Measurements from ENCODE around the gene RPS6KL1. TPM values are rescaled to one million over a fixed set of nuclear protein-coding genes. Genes with fewer than 3 reads are reported as not detected.

The RPS6KL1 gene
- polyA plus RNA-seq, 6 donors from 2014 or later: 0.34 to 0.42 TPM; not detected in 4

DNA sequence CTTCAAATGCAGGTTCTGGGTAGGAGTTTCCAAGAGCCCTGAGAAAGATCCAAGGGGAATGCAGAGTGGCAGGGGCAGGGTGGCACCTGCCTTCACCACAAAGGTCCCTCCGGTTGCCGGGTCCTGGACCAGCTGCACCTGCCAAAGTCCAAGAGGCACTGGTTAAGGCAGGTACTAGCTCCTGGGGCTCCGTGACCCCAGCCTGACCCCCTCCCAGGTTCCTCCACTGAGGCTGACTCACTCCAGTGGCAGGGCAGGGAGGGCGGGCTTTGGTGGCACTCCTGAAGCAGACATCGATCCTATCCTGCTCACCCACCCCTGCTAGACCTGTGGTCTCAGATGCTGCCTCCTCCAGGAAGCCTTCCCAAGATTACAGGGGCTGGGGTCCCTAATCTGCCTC lies 11.4 kb downstream of the RPS6KL1 start:
- Mint-ChIP-seq H3K27me3 (no peaks in the 10 kb centered on the region), H3K36me3 (no peaks in the 10 kb centered on the region), H3K4me1 (peaks cover 7 to 8% (median 7%) of the 10 kb centered on the region in 3 donors), H3K4me3 (no peak overlapping the region), H3K27ac (no peak overlapping the region), H3K9me3 (no peaks in the 10 kb centered on the region)
- DNase-seq (no peak), ATAC-seq (ENCODE audit: low read depth in 2 of 2) (no peak)

GRCh38 chr14:74911221-74911620 lies 11.8 kb downstream of the RPS6KL1 start:
- H3K4me3 Mint-ChIP-seq: no peak overlapping the region
- H3K9me3 Mint-ChIP-seq: no peaks in the 10 kb centered on the region
- ATAC-seq (ENCODE audit: low read depth in 2 of 2) (no peak), DNase-seq (no peak)
- H3K27ac Mint-ChIP-seq: no peak overlapping the region
- peaks cover 7 to 8% (median 7%) of the 10 kb centered on the region in 3 donors for H3K4me1 Mint-ChIP-seq
- H3K36me3 Mint-ChIP-seq: no peaks in the 10 kb centered on the region
- no peaks in the 10 kb centered on the region for H3K27me3 Mint-ChIP-seq

DNA sequence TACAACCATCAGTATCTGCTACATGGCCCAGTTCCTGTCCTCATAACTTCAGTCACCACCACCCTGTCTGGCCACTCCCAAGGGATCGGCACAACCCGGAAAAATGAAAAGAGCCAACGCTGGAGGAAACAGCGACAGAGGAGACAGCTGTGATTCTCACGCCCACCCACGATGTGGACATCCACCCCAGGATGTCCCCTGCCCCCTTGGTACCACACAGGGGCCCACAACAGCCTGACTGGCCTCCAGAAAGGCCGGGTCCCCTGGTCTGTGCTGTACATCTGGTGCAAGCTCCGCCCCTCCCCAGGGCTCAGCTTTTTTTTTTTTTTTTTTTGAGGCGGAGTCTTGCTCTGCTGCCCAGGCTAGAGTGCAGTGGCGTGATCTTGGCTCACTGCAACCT lies 12.5 kb downstream of the RPS6KL1 start:
- H3K36me3 Mint-ChIP-seq: no peaks in the 10 kb centered on the region
- peaks cover 7 to 12% (median 7%) of the 10 kb centered on the region in 3 donors for H3K4me1 Mint-ChIP-seq
- H3K9me3 Mint-ChIP-seq: no peaks in the 10 kb centered on the region
- H3K27me3 Mint-ChIP-seq: no peaks in the 10 kb centered on the region
- no peak for ATAC-seq (ENCODE audit: low read depth in 2 of 2)
- H3K4me3 Mint-ChIP-seq: no peak overlapping the region
- H3K27ac Mint-ChIP-seq: peak overlapping the region in 1 of 6 donors; percentile 90
- DNase-seq: no peak

DNA sequence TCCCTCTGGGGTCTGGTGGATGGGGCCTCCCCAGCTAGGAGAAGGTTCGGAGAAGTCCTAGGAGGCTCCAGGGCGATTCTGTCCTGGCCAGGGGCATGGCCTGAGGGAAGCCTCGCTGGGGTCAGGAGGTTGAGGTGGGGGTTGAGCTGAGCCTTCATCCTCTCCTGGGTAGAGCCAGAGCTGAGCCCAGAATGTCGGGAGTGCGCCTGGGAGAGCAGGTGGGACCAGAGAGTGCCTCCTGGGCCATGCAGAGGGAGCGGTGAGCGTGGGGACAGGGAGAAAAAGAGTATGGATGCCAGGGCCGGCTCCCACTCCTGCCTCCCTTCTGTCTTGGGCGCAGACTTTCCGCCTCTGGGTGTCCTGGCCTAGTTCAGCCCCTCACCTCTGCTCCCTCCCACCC lies 13.1 kb downstream of the RPS6KL1 start:
- no peaks in the 10 kb centered on the region for H3K27me3 Mint-ChIP-seq
- H3K4me1 Mint-ChIP-seq: peaks cover 7 to 16% (median 7%) of the 10 kb centered on the region in 3 donors
- no peaks in the 10 kb centered on the region for H3K9me3 Mint-ChIP-seq
- no peak overlapping the region for H3K27ac Mint-ChIP-seq
- ATAC-seq (ENCODE audit: low read depth in 2 of 2): no peak
- no peak overlapping the region for H3K4me3 Mint-ChIP-seq
- H3K36me3 Mint-ChIP-seq: no peaks in the 10 kb centered on the region
- DNase-seq: no peak

- Mint-ChIP-seq H3K27me3 (no peaks in the 10 kb centered on the region), H3K36me3 (peaks cover 0 to 3% of the 10 kb centered on the region in 2 donors), H3K4me3 (no peak overlapping the region), H3K27ac (no peak overlapping the region), H3K9me3 (no peaks in the 10 kb centered on the region), H3K4me1 (peaks cover 7 to 16% (median 11%) of the 10 kb centered on the region in 3 donors)
- ATAC-seq (ENCODE audit: low read depth in 2 of 2) (no peak), DNase-seq (no peak)
Measured at GRCh38 chr14:74909501-74909900, 13.6 kb downstream of the RPS6KL1 start.

GRCh38 chr14:74908861-74909341 lies 14.2 kb downstream of the RPS6KL1 start:
- peaks cover 7 to 16% (median 12%) of the 10 kb centered on the region in 3 donors for H3K4me1 Mint-ChIP-seq
- no peak overlapping the region for H3K27ac Mint-ChIP-seq
- DNase-seq: no peak
- no peaks in the 10 kb centered on the region for H3K27me3 Mint-ChIP-seq
- no peak for ATAC-seq (ENCODE audit: low read depth in 2 of 2)
- H3K4me3 Mint-ChIP-seq: no peak overlapping the region
- no peaks in the 10 kb centered on the region for H3K9me3 Mint-ChIP-seq
- H3K36me3 Mint-ChIP-seq: peaks cover 0 to 4% of the 10 kb centered on the region in 2 donors

DNA sequence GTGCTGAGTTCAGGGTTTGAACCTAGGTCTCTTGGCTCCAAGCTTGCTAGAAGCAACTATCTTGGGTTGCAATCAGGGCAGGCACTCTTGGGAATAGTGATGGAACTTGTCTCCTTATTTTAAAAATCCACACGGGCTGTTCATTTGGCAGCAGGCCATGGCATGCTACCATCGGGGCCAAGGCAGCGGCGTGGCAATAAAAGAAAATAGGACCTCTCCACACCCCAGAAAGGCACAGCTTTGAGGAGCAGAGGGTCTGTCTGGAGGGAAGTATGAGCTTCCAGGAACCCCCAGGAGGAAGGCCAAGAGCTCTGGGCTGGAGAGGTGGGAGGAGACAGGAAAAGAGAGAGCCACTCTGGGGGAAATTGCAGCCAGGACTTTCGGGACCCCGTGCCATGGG lies 15.3 kb downstream of the RPS6KL1 start:
- Mint-ChIP-seq H3K4me3 (no peak overlapping the region), H3K27ac (no peak overlapping the region), H3K4me1 (peaks cover 7 to 20% (median 12%) of the 10 kb centered on the region in 3 donors), H3K36me3 (peaks cover 0 to 8% of the 10 kb centered on the region in 2 donors), H3K27me3 (no peaks in the 10 kb centered on the region), H3K9me3 (no peaks in the 10 kb centered on the region)
- DNase-seq (no peak), ATAC-seq (ENCODE audit: low read depth in 2 of 2) (no peak)

DNA sequence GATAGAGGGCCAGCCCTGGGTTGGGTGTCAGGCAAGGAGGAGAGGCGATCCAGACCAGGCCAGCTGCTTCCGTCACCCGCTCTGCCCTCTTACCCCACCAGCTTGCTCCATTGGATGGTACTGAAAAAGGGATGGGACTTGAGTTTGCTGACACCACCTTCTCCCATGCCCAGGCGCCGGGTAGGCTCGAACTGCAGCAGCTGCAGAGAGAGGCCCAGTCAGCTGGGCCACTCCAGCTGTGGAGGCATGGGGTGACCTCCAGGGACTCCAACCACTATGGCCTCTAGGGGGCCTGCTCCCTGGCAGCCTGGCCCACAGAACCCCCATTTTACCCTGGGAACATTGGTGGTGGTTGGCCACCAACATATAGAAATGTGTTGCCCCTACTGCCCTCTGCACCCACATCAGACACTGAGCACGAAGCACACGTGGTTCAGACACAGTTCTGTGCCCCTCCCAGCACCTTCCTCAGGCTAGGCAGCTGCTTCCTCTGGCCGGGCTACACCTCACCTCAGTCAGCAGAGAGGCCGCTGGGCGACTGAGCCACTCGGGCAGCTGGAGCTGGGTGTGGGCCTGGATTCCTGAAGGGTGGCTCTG lies 16.0 kb downstream of the RPS6KL1 start:
- Mint-ChIP-seq H3K36me3 (peaks cover 0 to 15% of the 10 kb centered on the region in 2 donors), H3K27ac (peak overlapping the region in 1 of 6 donors; percentile 56)
- peak; percentile 27 to 31 for ATAC-seq (ENCODE audit: low read depth in 2 of 2)

GRCh38 chr14:74905595-74906142 lies 17.4 kb downstream of the RPS6KL1 start:
- DNase-seq (peak; percentile 64), ATAC-seq (ENCODE audit: low read depth in 2 of 2) (peak; percentile 67 to 78)
- Mint-ChIP-seq H3K4me3 (peak overlapping the region in 1 of 8 donors; percentile 2), H3K9me3 (no peaks in the 10 kb centered on the region), H3K27ac (peak overlapping the region in 3 of 6 donors; percentile 29 to 59 (median 56)), H3K4me1 (peaks cover 7 to 18% (median 17%) of the 10 kb centered on the region in 3 donors), H3K27me3 (no peaks in the 10 kb centered on the region), H3K36me3 (peaks cover 0 to 15% of the 10 kb centered on the region in 2 donors)

More for the DNA sequence above, 16.0 kb downstream of the RPS6KL1 start:
- DNase-seq: no peak
- H3K4me3 Mint-ChIP-seq: no peak overlapping the region
- H3K4me1 Mint-ChIP-seq: peaks cover 7 to 19% (median 17%) of the 10 kb centered on the region in 3 donors
- H3K9me3 Mint-ChIP-seq: no peaks in the 10 kb centered on the region
- H3K27me3 Mint-ChIP-seq: no peaks in the 10 kb centered on the region

GRCh38 chr14:74904635-74905503 lies 18.2 kb downstream of the RPS6KL1 start:
- Mint-ChIP-seq H3K27ac (peak overlapping the region; percentile 33 to 82 (median 56)), H3K27me3 (no peaks in the 10 kb centered on the region), H3K36me3 (peaks cover 6 to 18% of the 10 kb centered on the region in 2 donors), H3K4me1 (peaks cover 7 to 18% (median 17%) of the 10 kb centered on the region in 3 donors), H3K9me3 (no peaks in the 10 kb centered on the region), H3K4me3 (no peak overlapping the region)
- ATAC-seq (ENCODE audit: low read depth in 2 of 2) (no peak), DNase-seq (no peak)

DNA sequence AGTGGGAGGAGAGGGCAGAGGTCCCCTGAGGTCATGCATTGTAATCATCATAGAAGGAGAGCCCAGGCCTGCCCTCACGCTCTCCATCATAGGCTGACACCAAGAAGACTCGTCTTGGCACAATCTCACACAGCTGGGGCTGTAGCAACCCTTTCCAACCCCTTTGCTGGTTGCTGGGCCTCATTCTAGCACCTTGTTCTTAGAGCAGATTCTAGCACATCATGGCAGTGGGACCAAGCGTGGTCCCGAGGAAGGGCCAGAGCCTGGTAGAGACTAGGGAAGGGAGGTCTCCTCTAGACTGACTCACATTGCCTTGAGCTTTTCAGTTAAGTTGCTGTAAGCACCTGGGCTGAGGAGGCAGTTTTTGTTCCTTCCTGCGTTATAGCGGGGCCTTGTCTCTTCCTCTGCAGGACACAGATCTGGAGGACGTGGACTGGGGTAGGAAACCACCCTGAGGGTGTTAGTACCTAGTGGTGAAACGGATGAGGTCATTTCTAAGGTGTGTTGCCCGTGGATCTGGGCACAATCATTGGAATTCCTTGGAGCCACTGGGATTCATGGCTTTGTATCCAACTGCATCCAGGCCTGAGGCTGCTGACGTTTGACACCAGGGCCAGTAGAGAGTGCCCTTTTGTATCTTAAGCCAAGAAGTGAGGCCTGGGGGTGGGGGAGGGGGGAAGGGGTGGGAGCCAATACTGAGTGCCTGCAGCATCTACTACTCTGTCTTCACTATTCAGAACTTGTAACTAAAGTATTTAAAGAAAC lies 19.9 kb downstream of the RPS6KL1 start:
- H3K9me3 Mint-ChIP-seq: no peaks in the 10 kb centered on the region
- DNase-seq (no peak), ATAC-seq (ENCODE audit: low read depth in 2 of 2) (no peak)
- H3K36me3 Mint-ChIP-seq: peaks cover 20 to 29% of the 10 kb centered on the region in 2 donors
- H3K27ac Mint-ChIP-seq: peak overlapping the region in 2 of 6 donors; percentile 33 to 76
- no peak overlapping the region for H3K4me3 Mint-ChIP-seq
- H3K4me1 Mint-ChIP-seq: peaks cover 14 to 18% (median 17%) of the 10 kb centered on the region in 3 donors
- H3K27me3 Mint-ChIP-seq: no peaks in the 10 kb centered on the region

DNA sequence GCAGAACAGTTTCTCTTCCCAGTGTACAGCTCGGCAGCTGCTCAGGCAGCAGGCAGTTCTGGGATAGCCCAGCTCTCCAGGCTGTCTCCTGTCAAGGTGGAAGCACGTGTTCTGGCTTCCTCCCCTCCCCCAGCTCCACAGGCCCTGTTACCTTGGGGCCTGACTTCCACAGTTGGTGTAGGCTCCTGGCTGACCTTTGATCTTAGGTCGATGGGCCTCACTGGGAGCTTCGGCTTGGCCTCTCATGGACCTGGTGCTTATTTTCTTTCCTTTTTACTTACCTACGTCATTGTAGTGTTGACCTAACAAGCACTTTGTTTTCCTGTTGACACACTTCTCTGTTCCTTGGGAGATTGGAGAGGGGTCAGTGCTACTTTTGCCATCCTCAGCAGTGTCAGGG lies 24.4 kb downstream of the RPS6KL1 start:
- H3K36me3 Mint-ChIP-seq: peaks cover 46 to 48% of the 10 kb centered on the region in 2 donors
- H3K27ac Mint-ChIP-seq: peak overlapping the region in 2 of 6 donors; percentile 16 to 51
- ATAC-seq (ENCODE audit: low read depth in 2 of 2) (no peak), DNase-seq (no peak)
- H3K4me3 Mint-ChIP-seq: no peak overlapping the region
- no peaks in the 10 kb centered on the region for H3K27me3 Mint-ChIP-seq
- no peaks in the 10 kb centered on the region for H3K9me3 Mint-ChIP-seq
- H3K4me1 Mint-ChIP-seq: peaks cover 14 to 26% (median 17%) of the 10 kb centered on the region in 3 donors

DNA sequence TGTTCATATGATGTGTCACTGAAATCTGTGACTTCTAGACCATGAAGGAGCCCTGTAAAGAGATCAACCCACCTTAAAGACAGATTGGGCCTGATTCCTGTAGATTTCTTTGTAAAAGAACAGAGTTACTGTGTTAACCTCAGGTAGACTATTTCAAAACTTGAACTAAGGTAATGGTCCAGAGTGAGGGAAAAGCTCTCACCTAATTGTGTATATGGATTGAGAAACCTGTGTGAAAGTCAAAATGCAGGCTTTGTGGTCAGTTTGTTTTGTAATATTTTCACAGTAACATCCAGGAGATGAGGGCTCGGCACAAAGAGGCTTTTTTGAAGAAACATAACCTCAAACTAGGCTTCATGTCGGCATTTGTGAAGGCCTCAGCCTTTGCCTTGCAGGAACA lies 25.0 kb downstream of the RPS6KL1 start:
- H3K9me3 Mint-ChIP-seq: no peaks in the 10 kb centered on the region
- no peak for DNase-seq
- no peak overlapping the region for H3K4me3 Mint-ChIP-seq
- ATAC-seq (ENCODE audit: low read depth in 2 of 2): no peak
- no peaks in the 10 kb centered on the region for H3K27me3 Mint-ChIP-seq
- peaks cover 20 to 32% (median 22%) of the 10 kb centered on the region in 3 donors for H3K4me1 Mint-ChIP-seq
- peaks cover 46 to 49% of the 10 kb centered on the region in 2 donors for H3K36me3 Mint-ChIP-seq
- no peak overlapping the region for H3K27ac Mint-ChIP-seq
